A549 (cell line): ENCODE data around the gene EPHB1.

ENCODE experiments used
- BHLHE40 ChIP-seq: IDR thresholded peaks from 2 replicates; pipeline ENCODE4 v1.6.1; 2012; ENCODE audit warnings: low read depth, low read length, inconsistent platforms
- CHD4 ChIP-seq: fragments of 200-600 bp; sonication (generic); IDR thresholded peaks from 2 replicates; pipeline ENCODE4 v1.6.1; 2016; ENCODE audit warnings: antibody characterized with exemption, mild to moderate bottlenecking, borderline replicate concordance
- NPAS2 ChIP-seq: fragments of 250-450 bp; sonication (Bioruptor Pico); IDR thresholded peaks from 2 replicates; pipeline ENCODE4 v1.8.0; 2022; ENCODE audit warnings: mild to moderate bottlenecking, moderate library complexity, borderline replicate concordance
- SREBF2 ChIP-seq: fragments of 450-650 bp; IDR thresholded peaks from 2 replicates; pipeline ENCODE4 v1.6.1; 2014; ENCODE audit warnings: mild to moderate bottlenecking, moderate library complexity
- TF ChIP-seq, protein P1 (sequence below): fragments of 250-450 bp; sonication (Bioruptor Pico); IDR thresholded peaks from 2 replicates; pipeline ENCODE4 v1.5.0; 2020; ENCODE audit warnings: low read depth, mild to moderate bottlenecking, moderate library complexity

DNA sequence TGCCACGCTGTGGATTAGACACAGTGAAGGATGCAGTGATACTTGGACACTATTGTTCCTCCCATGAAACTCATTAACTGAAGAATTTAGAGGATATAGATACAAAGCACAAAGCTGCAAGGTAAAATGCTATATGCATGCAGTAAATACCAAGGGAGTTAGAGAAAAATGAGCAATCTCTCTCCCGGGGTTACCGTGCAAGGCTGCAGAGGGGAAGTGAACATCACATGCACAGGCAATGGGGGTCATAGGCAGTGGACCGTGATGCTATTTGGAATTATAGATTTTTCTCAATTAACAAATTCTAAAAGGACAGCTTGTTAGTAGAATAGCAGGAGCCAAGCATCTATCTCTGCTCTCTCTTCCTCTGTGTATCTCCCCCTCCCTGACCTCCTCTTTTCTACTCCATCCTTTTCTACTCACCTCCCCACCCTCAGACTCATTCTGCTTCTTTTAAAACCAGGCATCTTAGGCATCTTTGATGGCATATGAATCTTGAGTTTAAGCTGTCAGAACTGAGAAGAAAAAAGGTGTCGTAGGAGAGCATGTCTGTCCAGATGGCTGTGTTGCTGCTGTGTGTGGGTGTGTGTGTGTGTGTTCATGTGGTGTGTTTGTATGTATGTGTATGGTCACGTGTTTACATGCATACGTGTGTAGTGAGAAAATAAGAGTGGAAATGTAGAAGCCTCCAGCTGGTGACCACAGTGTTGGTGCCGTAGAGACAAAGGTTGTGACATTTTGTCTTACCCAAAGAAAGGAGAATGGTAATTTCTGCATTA lies 339.0 kb downstream of the EPHB1 start:
- TF ChIP-seq, protein P1, sequence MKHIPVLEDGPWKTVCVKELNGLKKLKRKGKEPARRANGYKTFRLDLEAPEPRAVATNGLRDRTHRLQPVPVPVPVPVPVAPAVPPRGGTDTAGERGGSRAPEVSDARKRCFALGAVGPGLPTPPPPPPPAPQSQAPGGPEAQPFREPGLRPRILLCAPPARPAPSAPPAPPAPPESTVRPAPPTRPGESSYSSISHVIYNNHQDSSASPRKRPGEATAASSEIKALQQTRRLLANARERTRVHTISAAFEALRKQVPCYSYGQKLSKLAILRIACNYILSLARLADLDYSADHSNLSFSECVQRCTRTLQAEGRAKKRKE, result no peak
- TF ChIP-seq CHD4, result no peak
- no peak for TF ChIP-seq NPAS2 (CRISPR knock-in tag)
- TF ChIP-seq BHLHE40, result no peak
- TF ChIP-seq SREBF2, result no peak
